Measurements from ENCODE around the gene MSRB1. TPM values are rescaled to one million over a fixed set of nuclear protein-coding genes. Genes with fewer than 3 reads are reported as not detected.

Gene MSRB1
- total and polyA plus RNA-seq, 8 donors, result 9.8 to 66.7 (median 14.9) TPM

- ATAC-seq (no peak), DNase-seq (peak in 1 of 4 donors; percentile 67)
- TF ChIP-seq, protein P1, sequence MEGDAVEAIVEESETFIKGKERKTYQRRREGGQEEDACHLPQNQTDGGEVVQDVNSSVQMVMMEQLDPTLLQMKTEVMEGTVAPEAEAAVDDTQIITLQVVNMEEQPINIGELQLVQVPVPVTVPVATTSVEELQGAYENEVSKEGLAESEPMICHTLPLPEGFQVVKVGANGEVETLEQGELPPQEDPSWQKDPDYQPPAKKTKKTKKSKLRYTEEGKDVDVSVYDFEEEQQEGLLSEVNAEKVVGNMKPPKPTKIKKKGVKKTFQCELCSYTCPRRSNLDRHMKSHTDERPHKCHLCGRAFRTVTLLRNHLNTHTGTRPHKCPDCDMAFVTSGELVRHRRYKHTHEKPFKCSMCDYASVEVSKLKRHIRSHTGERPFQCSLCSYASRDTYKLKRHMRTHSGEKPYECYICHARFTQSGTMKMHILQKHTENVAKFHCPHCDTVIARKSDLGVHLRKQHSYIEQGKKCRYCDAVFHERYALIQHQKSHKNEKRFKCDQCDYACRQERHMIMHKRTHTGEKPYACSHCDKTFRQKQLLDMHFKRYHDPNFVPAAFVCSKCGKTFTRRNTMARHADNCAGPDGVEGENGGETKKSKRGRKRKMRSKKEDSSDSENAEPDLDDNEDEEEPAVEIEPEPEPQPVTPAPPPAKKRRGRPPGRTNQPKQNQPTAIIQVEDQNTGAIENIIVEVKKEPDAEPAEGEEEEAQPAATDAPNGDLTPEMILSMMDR (IDR thresholded peaks at IDR 0.05), result no peak
- Histone ChIP-seq H3K9me3 (no peaks in the 10 kb centered on the region), H3K4me1 (peaks cover 0 to 6% of the 10 kb centered on the region in 2 donors), H3K36me3 (no peaks in the 10 kb centered on the region), H3K4me3 (no peak overlapping the region), H3K27ac (no peak overlapping the region), H3K27me3 (peaks cover 31 to 69% of the 10 kb centered on the region in 2 donors)
- intact Hi-C loops (cut with DNase I), result no loop called here
Measured at GRCh38 chr16:1914084-1914608, 28.9 kb downstream of the MSRB1 start.

GRCh38 chr16:1913327-1914083, 29.5 kb downstream of the MSRB1 start:
- DNase-seq, result peak in 3 of 4 donors; percentile 62 to 88 (median 81)
- peaks cover 25 to 69% of the 10 kb centered on the region in 2 donors for H3K27me3 ChIP-seq
- intact Hi-C loops (cut with DNase I), result no loop called here
- H3K4me1 ChIP-seq, result peaks cover 0 to 3% of the 10 kb centered on the region in 2 donors
- H3K9me3 ChIP-seq, result no peaks in the 10 kb centered on the region
- no peak overlapping the region for H3K4me3 ChIP-seq
- ATAC-seq, result peak; percentile 94
- no peaks in the 10 kb centered on the region for H3K36me3 ChIP-seq
- no peak overlapping the region for H3K27ac ChIP-seq
- TF ChIP-seq, protein P1 (IDR thresholded peaks at IDR 0.05), result no peak

DNA sequence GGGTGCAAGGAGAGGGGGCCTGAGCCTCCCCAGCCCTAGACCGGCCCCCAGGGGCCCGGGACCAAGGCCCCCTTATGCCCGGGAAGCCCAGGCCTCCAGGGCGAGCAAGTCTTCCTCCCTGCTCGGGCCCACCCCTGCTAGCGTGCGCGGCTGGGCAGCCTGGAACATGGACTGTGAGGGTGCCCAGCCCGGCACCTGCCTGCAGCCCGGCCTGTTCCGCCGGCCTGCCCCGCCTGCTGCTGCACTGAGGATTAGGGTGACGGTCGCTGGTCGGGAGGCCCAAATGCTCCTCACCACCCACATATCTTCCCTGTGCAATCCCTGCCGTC, 30.8 kb downstream of the MSRB1 start:
- Histone ChIP-seq H3K36me3 (no peaks in the 10 kb centered on the region), H3K27ac (no peak overlapping the region), H3K4me3 (no peak overlapping the region), H3K27me3 (peaks cover 15 to 70% of the 10 kb centered on the region in 2 donors), H3K4me1 (no peaks in the 10 kb centered on the region), H3K9me3 (no peaks in the 10 kb centered on the region)
- TF ChIP-seq, protein P1 (IDR thresholded peaks at IDR 0.05), result no peak
- intact Hi-C loops (cut with DNase I), result no loop called here
- ATAC-seq, result no peak
- DNase-seq, result no peak

DNA sequence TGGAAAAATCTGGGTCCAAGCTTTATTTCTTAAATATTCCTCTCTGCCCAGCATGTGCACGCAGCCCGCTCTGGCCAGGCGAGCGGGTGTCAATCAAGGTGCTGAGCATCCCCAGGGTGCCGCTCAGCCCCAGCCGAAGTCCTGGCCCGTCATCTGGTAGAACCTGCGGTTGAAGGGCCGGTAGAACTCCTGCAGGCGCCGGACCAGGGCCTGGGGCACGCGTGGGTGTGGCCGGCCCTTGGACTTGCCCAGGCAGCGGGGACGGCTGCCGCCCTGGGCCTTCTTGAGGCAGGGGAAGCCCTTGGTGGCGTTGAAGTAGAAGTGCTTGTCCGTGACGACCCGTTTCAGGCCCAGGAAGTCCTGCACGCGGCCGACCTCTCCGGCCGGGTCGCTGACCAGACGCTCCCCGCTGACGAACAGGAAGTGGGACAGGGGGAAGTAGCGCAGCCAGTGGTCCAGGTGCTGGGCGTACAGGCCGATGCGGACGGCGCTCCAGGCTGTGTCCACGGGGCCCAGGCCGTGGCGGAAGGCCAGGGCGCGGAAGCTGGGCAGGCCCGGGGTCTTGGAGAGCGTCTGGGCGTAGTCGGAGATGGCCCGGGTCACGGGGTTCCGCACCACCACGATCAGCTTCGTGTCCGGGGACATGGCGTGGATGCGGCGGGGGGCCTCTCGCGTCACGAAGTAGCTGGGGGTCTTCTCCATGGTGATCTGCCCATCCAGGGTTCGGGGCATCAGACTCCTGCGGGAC, 31.4 kb downstream of the MSRB1 start:
- no peak for ATAC-seq
- intact Hi-C loops (cut with DNase I), result no loop called here
- TF ChIP-seq, protein P1 (IDR thresholded peaks at IDR 0.05), result no peak
- Histone ChIP-seq H3K36me3 (no peaks in the 10 kb centered on the region), H3K9me3 (no peaks in the 10 kb centered on the region), H3K27ac (no peak overlapping the region), H3K4me1 (no peaks in the 10 kb centered on the region), H3K27me3 (peaks cover 9 to 70% of the 10 kb centered on the region in 2 donors), H3K4me3 (no peak overlapping the region)
- peak in 1 of 4 donors; percentile 69 for DNase-seq
